Adrenal gland (tissue), 12 donors: ENCODE results near the gene TRIO. TPM values are rescaled to one million over a fixed set of nuclear protein-coding genes. Genes with fewer than 3 reads are reported as not detected.
"Not testable (repeated sequence)": the region's sequence is repeated elsewhere in the genome, so short reads cannot be mapped to it uniquely, and the experiment has no call there.

Experiments
- DNase-seq, 7 donors: peaks; one replicate each; pipeline ENCODE4 v3.0.0-alpha.2; 2019 to 2020
- H3K27ac ChIP-seq, 5 donors: fragments of 200-600 bp; sonication (generic) in 4 of 5; 1 replicate in 3 of 5; 2 replicates in 2 of 5; pipeline versions ENCODE4 v1.5.1 to v1.8.0; 2016 to 2020; ENCODE audit warnings: mild to moderate bottlenecking in 1 of 5
- H3K27me3 ChIP-seq: fragments of 200-600 bp; 2 replicates; pipeline ENCODE4 v1.8.0; 2021
- H3K36me3 ChIP-seq, 2 donors: fragments of 200-600 bp; replicated peaks in 1 of 2; 1 replicate in 1 of 2; 2 replicates in 1 of 2; pipeline versions ENCODE4 v1.5.1 to v1.8.0; 2018 to 2022
- H3K4me1 ChIP-seq, 2 donors: fragments of 200-600 bp; replicated peaks in 1 of 2; 1 replicate in 1 of 2; 2 replicates in 1 of 2; pipeline versions ENCODE4 v1.5.1 to v1.8.0; 2018 to 2021
- H3K4me3 ChIP-seq, 4 donors: fragments of 200-600 bp; sonication (generic) in 3 of 4; one replicate each; pipeline ENCODE4 v1.5.1; 2016 to 2018
- H3K9me3 ChIP-seq, 3 donors: fragments of 200-600 bp; sonication (generic) in 1 of 3; replicated peaks in 1 of 3; 1 replicate in 2 of 3; 2 replicates in 1 of 3; pipeline versions ENCODE4 v1.5.1 to v1.8.0; 2016 to 2021
- POLR2A ChIP-seq, 2 donors: fragments of 450-650 bp; IDR thresholded peaks; one replicate each; pipeline ENCODE4 v1.6.1; 2017; ENCODE audit warnings: antibody characterized with exemption in 2 of 2, mild to moderate bottlenecking in 2 of 2, moderate library complexity in 1 of 2
- WGBS, 4 donors: extraction: QIAGEN DNeasy Blood & Tissue Kit in 2 of 4; methylation state at CpG; one replicate each; pipeline versions ENCODE4 v1.1.5 to v1.1.7; 2013 to 2017; 5-methylcytosine and 5-hydroxymethylcytosine counted together
- intact Hi-C, 2 donors: fragments of 100-400 bp; cut with DNase I; formaldehyde crosslinking; loops; one replicate each; pipeline versions ENCODE4 v1.14.1 to v1.15.0; 2022 to 2023
- polyA plus RNA-seq, 3 donors: library from polyadenylated mRNA; stranded (reverse); fragments of 200-250 nt in 2 of 3; fragments of 350-450 nt in 1 of 3; fragmentation: Illumina TruSeq in 1 of 3; extraction: RNeasy Lipid Tissue Mini Kit (QIAGEN cat#74804) in 1 of 3; gene quantifications; one replicate each; pipeline ENCODE4 v1.2.3, GENCODE V29; 2013 to 2014
- total RNA-seq, 9 donors: library from RNA; depleted of rRNA in 4 of 9; stranded (reverse); fragments of >200 nt in 4 of 9; fragments of 120-200 nt in 1 of 9; fragmentation: NEBNext Ultra II Directional in 1 of 9; extraction: Animal tissue kit (Norgen Biotek cat#: 25700) in 1 of 9; gene quantifications; one replicate each; pipeline versions ENCODE4 v1.1.0 to v1.2.4, GENCODE V29; 2013 to 2023
- TF ChIP-seq, protein P1 (sequence below), 6 experiments: fragments of 450-650 bp in 4 of 6; fragments of 200-600 bp in 2 of 6; sonication (generic) in 1 of 6; IDR thresholded peaks; 1 replicate in 5 of 6; 2 replicates in 1 of 6; pipeline versions ENCODE4 v1.5.1 to v1.8.0; 2016 to 2021; ENCODE audit warnings: antibody characterized with exemption in 6 of 6, mild to moderate bottlenecking in 2 of 6, moderate library complexity in 1 of 6
- donor health status: healthy with polysubstance abuse.
- donor health status: Bipolar disorder and iron deficiency.
- donor health status: DM: yes; HTN: yes; CAD: no.
- donor health status: DM: no; HTN: no; CAD: no.
- donor health status: DM: no; HTN: no; CAD: no.
- donor health status: DM: yes; HTN: yes; CAD: no.

Gene TRIO
- total and polyA plus RNA-seq, 12 donors, result 27.3 to 109 (median 72.4) TPM

DNA sequence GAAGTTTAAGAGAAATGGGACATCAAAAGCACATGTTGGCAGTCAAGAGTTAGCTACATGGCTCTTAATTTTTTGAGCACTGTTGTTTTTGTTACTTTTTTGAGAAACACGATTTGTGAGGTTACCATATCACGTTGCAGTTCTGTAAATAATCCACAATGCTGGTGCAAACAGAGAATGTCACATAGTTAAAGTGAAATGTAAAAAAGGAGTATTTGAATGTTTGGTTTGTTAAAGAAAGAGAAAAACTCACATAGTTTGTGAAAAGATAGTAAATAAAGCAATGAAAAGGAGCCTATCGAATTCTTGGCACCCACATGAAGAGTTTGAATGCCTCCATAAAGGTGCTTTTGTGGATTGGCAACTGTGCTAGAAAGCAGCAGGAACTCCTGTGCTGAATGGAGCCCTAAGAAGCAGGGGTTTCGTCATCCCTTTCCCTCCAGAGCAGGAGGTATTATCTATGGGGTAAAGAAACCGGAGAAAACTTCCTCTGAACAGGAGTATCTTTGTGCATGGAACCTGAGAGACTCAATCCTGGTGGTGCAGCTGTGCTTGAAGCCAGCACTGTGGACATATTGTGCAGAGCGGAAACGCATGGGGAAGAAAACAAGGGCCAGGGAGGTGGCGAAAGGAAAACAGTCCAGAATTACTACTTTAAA is 289.9 kb downstream of the TRIO start:
- H3K4me1 ChIP-seq, result peaks cover 0 to 7% of the 10 kb centered on the region in 2 donors
- TF ChIP-seq POLR2A (IDR thresholded peaks at IDR 0.05), result no peak
- TF ChIP-seq, protein P1, sequence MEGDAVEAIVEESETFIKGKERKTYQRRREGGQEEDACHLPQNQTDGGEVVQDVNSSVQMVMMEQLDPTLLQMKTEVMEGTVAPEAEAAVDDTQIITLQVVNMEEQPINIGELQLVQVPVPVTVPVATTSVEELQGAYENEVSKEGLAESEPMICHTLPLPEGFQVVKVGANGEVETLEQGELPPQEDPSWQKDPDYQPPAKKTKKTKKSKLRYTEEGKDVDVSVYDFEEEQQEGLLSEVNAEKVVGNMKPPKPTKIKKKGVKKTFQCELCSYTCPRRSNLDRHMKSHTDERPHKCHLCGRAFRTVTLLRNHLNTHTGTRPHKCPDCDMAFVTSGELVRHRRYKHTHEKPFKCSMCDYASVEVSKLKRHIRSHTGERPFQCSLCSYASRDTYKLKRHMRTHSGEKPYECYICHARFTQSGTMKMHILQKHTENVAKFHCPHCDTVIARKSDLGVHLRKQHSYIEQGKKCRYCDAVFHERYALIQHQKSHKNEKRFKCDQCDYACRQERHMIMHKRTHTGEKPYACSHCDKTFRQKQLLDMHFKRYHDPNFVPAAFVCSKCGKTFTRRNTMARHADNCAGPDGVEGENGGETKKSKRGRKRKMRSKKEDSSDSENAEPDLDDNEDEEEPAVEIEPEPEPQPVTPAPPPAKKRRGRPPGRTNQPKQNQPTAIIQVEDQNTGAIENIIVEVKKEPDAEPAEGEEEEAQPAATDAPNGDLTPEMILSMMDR (IDR thresholded peaks at IDR 0.05), result no peak
- H3K4me3 ChIP-seq, result no peak overlapping the region
- no peaks in the 10 kb centered on the region for H3K27me3 ChIP-seq
- WGBS, 4 donors, result 85 to 90% (median 88%) methylated on average over 8 of the region's 8 CpGs
- no peak for DNase-seq
- intact Hi-C loops, result no loop called here
- no peaks in the 10 kb centered on the region for H3K9me3 ChIP-seq
- H3K36me3 ChIP-seq, result no peaks in the 10 kb centered on the region
- no peak overlapping the region for H3K27ac ChIP-seq

DNA sequence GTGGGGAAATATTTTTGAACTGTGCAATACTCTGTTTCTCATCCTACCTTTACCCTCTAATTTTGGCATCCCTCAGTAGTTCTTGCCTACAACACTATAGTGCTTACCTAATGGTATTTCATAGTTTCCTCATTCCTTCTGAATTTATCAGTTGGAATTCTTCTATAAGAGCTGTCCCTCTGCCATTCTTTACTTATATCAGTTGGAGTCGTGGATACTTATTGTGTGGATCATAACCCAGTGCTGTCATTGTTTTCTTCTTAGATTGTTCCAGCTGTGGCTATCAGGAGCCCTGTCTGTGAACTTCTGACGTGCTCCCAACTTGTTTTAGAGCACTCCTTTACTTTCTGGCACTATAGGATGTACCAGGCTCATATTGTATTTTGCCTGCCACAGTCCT is 292.3 kb downstream of the TRIO start:
- H3K4me1 ChIP-seq, result peaks cover 0 to 4% of the 10 kb centered on the region in 2 donors
- no peaks in the 10 kb centered on the region for H3K36me3 ChIP-seq
- H3K27ac ChIP-seq, result no peak overlapping the region
- DNase-seq, result no peak
- intact Hi-C loops, result no loop called here
- TF ChIP-seq POLR2A (IDR thresholded peaks at IDR 0.05), result no peak
- TF ChIP-seq, protein P1 (IDR thresholded peaks at IDR 0.05), result no peak
- no peak overlapping the region for H3K4me3 ChIP-seq
- H3K9me3 ChIP-seq, result no peaks in the 10 kb centered on the region
- no peaks in the 10 kb centered on the region for H3K27me3 ChIP-seq
- 84 to 94% (median 87%) methylated on average over 2 of the region's 2 CpGs for WGBS, 4 donors

- 94 to 96% (median 95%) methylated on average over 5 of the region's 5 CpGs for WGBS, 4 donors
These were observed 293.0 kb downstream of the TRIO start for GRCh38 chr5:14436122-14436521.

DNA sequence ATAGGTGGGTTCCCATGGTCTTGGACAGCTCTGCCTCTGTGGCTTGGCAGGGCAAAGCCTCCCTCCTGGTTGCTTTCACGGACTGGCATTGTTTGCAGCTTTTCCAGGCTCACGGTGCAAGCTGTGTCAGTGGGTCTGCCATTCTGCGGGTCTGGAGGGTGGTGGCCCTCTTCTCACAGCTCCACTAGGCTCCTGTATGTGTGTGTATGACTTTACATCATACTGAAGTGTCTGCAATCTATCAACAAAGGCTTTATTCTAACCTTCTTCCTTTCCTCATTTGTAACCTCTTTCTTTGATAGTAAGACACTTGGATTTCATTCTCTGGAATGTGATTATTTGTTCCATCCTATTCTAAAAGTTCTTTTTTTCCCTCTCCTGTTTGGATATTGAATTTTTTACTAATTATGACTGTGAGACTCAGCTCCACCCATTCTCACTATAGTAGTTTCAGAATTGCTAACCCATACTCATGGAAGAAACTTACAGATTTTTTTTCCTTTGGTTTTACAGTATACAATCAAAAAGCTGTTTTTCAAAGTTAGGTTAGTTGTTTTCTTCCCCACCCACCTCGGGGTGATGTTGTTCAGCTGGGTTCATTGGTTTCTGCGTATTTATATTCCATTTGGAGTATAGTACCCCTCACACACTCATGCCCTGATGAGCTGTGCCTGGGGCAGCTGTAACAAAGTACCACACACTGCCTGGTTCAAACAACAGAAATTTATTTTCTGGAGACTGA is 293.8 kb downstream of the TRIO start:
- TF ChIP-seq, protein P1 (IDR thresholded peaks at IDR 0.05), result no peak
- no peak for TF ChIP-seq POLR2A (IDR thresholded peaks at IDR 0.05)
- intact Hi-C loops, result no loop called here
- H3K4me1 ChIP-seq, result peaks cover 0 to 4% of the 10 kb centered on the region in 2 donors
- DNase-seq, result no peak
- no peak overlapping the region for H3K4me3 ChIP-seq
- WGBS, 4 donors, result 93 to 98% (median 97%) methylated on average over 5 of the region's 5 CpGs
- H3K9me3 ChIP-seq, result no peaks in the 10 kb centered on the region
- no peaks in the 10 kb centered on the region for H3K36me3 ChIP-seq
- H3K27me3 ChIP-seq, result no peaks in the 10 kb centered on the region
- H3K27ac ChIP-seq, result no peak overlapping the region

More at GRCh38 chr5:14436122-14436521, 293.0 kb downstream of the TRIO start:
- H3K4me1 ChIP-seq, H3K27ac ChIP-seq, H3K9me3 ChIP-seq, intact Hi-C loops, DNase-seq, H3K27me3 ChIP-seq, H3K36me3 ChIP-seq, H3K4me3 ChIP-seq: not testable (repeated sequence)
